HepG2 (cell line): Measurements from ENCODE around the gene HFM1. TPM values are rescaled to one million over a fixed set of nuclear protein-coding genes. Genes with fewer than 3 reads are reported as not detected.
"Not testable (repeated sequence)": the region's sequence is repeated elsewhere in the genome, so short reads cannot be mapped to it uniquely, and the experiment has no call there.

Experiments
- ATAC-seq: fragments of 200-7000 bp; cut with Tn5 transposase; 3 replicates; pipeline ENCODE4 v1.9.1; 2020; ENCODE audit warnings: mild to moderate bottlenecking, moderate library complexity
- BruUV-seq: library from RNA; stranded (reverse); fragments of 400-500 nt; replicated peaks from 2 replicates; lab custom pipeline; 2021; lab: Mats Ljungman, UMichigan
- CTCF ChIA-PET: fragments of 300-600 bp; formaldehyde crosslinking; extraction: SDS; loops from one replicate; lab custom pipeline; 2021; ENCODE audit warnings: low total read pairs, inconsistent platforms, low intra/inter-chr PET ratio; lab: Yijun Ruan, JAX
- POLR2A ChIA-PET: fragments of 350-600 bp; sonication (Branson Sonifier 250); formaldehyde crosslinking; loops from one replicate; lab custom pipeline; 2020; ENCODE audit warnings: antibody characterized with exemption, inconsistent platforms; lab: Yijun Ruan, JAX
- DNase-seq: peaks from one replicate; pipeline ENCODE4 v3.0.0-alpha.2; 2015; ENCODE audit warnings: low spot score
- FAIRE-seq: peaks from 3 replicates; lab custom pipeline; 2011; peaks lifted over from hg19 to GRCh38; lab: Jason Lieb, UNC
- H2AFZ ChIP-seq: one replicate; pipeline ENCODE4 v1.6.1; 2011; ENCODE audit warnings: low read length, inconsistent platforms
- H3K27ac ChIP-seq: fragments of 300-600 bp; 3 replicates; pipeline ENCODE4 v1.8.0; 2011; ENCODE audit warnings: mixed run types, mild to moderate bottlenecking, mixed read lengths, low read length, inconsistent platforms; ENCODE audit not compliant: insufficient read depth; ENCODE audit errors: extremely low read length
- H3K27me3 ChIP-seq, 2 experiments: fragments of 200-600 bp in 1 of 2; 2 replicates in 1 of 2; 3 replicates in 1 of 2; pipeline versions ENCODE4 v1.6.0 to v1.8.0; 2011; ENCODE audit warnings: low read length in 2 of 2, mild to moderate bottlenecking in 2 of 2, moderate library complexity in 2 of 2, inconsistent platforms in 1 of 2; ENCODE audit not compliant: insufficient read depth in 2 of 2, control insufficient read depth in 1 of 2
- H3K36me3 ChIP-seq, 2 experiments: fragments of 200-600 bp in 1 of 2; replicated peaks in 1 of 2; 2 replicates in 1 of 2; 3 replicates in 1 of 2; pipeline versions ENCODE4 v1.5.1 to v1.8.0; 2011; ENCODE audit warnings: low read length in 2 of 2, inconsistent platforms in 1 of 2; ENCODE audit not compliant: insufficient read depth in 2 of 2, control insufficient read depth in 1 of 2
- H3K4me1 ChIP-seq: 2 replicates; pipeline ENCODE4 v1.5.1; 2012; ENCODE audit warnings: low read length, inconsistent platforms; ENCODE audit not compliant: insufficient read depth
- H3K4me2 ChIP-seq: 2 replicates; pipeline ENCODE4 v1.6.0; 2011; ENCODE audit warnings: low read depth, low read length, inconsistent platforms
- H3K4me3 ChIP-seq, 3 experiments: fragments of 200-600 bp in 1 of 3; sonication (generic), shearing (Covaris generic) in 1 of 3; replicated peaks in 1 of 3; 2 replicates each; pipeline ENCODE4 v1.5.1; 2011 to 2016; ENCODE audit warnings: low read length in 3 of 3, inconsistent platforms in 2 of 3, low read depth in 2 of 3, mild to moderate bottlenecking in 2 of 3, control low read depth in 1 of 3, mixed read lengths in 1 of 3; ENCODE audit not compliant: insufficient read depth in 1 of 3
- H3K79me2 ChIP-seq: one replicate; pipeline ENCODE4 v1.6.1; 2011; ENCODE audit warnings: low read length, inconsistent platforms; ENCODE audit not compliant: insufficient read depth
- H3K9ac ChIP-seq: 2 replicates; pipeline ENCODE4 v1.6.0; 2011; ENCODE audit warnings: mild to moderate bottlenecking, low read depth, low read length, inconsistent platforms; ENCODE audit not compliant: insufficient read depth
- H3K9me3 ChIP-seq: 2 replicates; pipeline ENCODE4 v1.5.1; 2012; ENCODE audit warnings: mild to moderate bottlenecking, low read length
- H4K20me1 ChIP-seq: 2 replicates; pipeline ENCODE4 v1.6.0; 2011; ENCODE audit warnings: inconsistent platforms, mild to moderate bottlenecking, low read length, moderate library complexity; ENCODE audit not compliant: insufficient read depth
- ASH2L ChIP-seq: fragments of 300-600, 200-600 bp; sonication (generic); IDR thresholded peaks from 2 replicates; pipeline ENCODE4 v1.7.0; 2017; ENCODE audit warnings: low read depth, mild to moderate bottlenecking, moderate library complexity, mixed read lengths, low read length; ENCODE audit not compliant: insufficient read length
- HNF4A ChIP-seq: sonication (generic); formaldehyde crosslinking; IDR thresholded peaks from 2 replicates; pipeline ENCODE4 v1.4.0; 2020; ENCODE audit warnings: missing genetic modification reagents
- TP53 ChIP-seq: sonication (generic); formaldehyde crosslinking; conservative IDR thresholded peaks from 2 replicates; pipeline ENCODE4 v1.4.0; 2020; ENCODE audit warnings: missing genetic modification reagents
- WGBS: methylation state at CpG from one replicate; pipeline ENCODE4 v1.1.6; 2017; ENCODE audit warnings: low lambda C conversion rate; 5-methylcytosine and 5-hydroxymethylcytosine counted together
- in situ Hi-C: cut with HindIII; loops from 2 replicates; pipeline ENCODE4 v1.10.0; 2017; ENCODE audit warnings: low pct_unique_long_range_greater_than_20kb; ENCODE audit not compliant: extremely low pct_ligation_motif_present
- intact Hi-C: fragments of 100-400 bp; cut with micrococcal nuclease; formaldehyde crosslinking; loops from one replicate; pipeline ENCODE4 v1.10.0; 2022; ENCODE audit not compliant: unreplicated experiment
- polyA plus RNA-seq, 8 experiments: library from polyadenylated mRNA; depleted of rRNA in 3 of 8; stranded (reverse) in 7 of 8; unstranded in 1 of 8; fragments of >200 nt; fragmentation: Illumina TruSeq in 4 of 8; extraction: Trizol in 4 of 8; gene quantifications; 2 replicates each; pipeline versions ENCODE4 v1.2.1 to v1.2.3, GENCODE V29; 2011 to 2016; ENCODE audit warnings: low read depth in 4 of 8, missing spikeins in 1 of 8, mixed read lengths in 1 of 8; ENCODE audit not compliant: insufficient read depth in 1 of 8
- total RNA-seq, 5 experiments: library from RNA; depleted of rRNA; stranded (reverse); fragments of >200 nt; fragmentation: Illumina TruSeq; extraction: Trizol; gene quantifications; 2 replicates each; pipeline ENCODE4 v1.2.3, GENCODE V29; 2016; ENCODE audit warnings: low read depth in 1 of 5

Gene HFM1
- total and polyA plus RNA-seq, 2 of the 13 experiments (the other 11 are each of a cell fraction or from before 2014, with no cell fraction given): 0.29 to 1.4 TPM

DNA sequence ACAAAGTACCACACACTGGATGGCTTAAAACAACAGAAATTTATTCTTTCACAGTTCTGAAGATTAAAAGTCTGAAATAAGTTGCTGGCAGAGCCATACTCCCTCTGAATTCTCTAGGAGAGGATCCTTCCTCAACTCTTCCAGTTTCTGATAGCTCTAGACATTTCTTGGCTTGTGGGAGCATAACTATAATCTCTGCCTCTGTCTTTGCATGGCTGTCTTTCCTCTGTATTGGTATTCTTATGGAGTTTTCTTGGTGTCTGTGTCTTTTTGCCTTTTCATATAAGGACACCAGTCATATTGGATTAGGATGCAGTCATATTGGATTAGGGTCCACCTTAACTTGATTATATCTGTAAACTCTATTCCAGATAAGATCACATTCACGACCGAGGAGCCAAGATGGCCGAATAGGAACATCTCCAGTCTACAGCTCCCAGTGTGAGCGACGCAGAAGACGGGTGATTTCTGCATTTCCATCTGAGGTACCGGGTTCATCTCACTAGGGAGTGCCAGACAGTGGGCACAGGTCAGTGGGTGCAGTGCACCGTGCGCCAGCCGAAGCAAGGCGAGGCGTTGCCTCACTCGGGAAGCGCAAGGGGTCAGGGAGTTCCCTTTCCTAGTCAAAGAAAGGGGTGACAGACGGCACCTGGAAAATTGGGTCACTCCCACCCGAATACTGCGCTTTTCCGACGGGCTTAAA lies 118.2 kb downstream of the HFM1 start:
- ATAC-seq, H3K4me1 ChIP-seq, CTCF ChIA-PET, H3K4me3 ChIP-seq, H3K9ac ChIP-seq, DNase-seq, H2AFZ ChIP-seq, POLR2A ChIA-PET, H3K27ac ChIP-seq, H3K4me2 ChIP-seq, H3K27me3 ChIP-seq, H3K9me3 ChIP-seq, H3K36me3 ChIP-seq, BruUV-seq, intact Hi-C loops, in situ Hi-C loops, H3K79me2 ChIP-seq, FAIRE-seq, H4K20me1 ChIP-seq: not testable (repeated sequence)
- 90% methylated on average over 14 of the region's 19 CpGs for WGBS

DNA sequence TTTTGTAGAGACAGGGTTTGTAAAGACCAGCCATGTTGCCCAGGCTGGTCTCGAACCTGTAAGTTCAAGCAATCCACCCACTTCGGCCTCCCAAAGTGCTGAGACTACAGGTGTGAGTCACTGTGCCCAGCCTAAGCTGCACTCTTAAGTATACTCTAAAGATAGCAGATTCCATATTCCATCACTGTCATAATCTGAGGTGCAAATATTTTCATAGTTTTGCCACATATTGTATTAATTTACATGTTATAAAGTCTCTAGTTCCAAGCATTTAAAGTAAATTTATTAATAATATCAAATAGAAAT lies 121.3 kb downstream of the HFM1 start:
- in situ Hi-C loops: loop anchor here (5.0 kb wide), 1 partner anchor 119 kb away; the partner anchor contains the start of gene HFM1
- no peak for TF ChIP-seq ASH2L
- no peak for TF ChIP-seq TP53 (CRISPR knock-in tag)
- no peak for TF ChIP-seq HNF4A (CRISPR knock-in tag)
- WGBS: 95% methylated on average over 2 of the region's 2 CpGs

More for the DNA sequence above, 121.3 kb downstream of the HFM1 start:
- H3K27me3 ChIP-seq: no peaks in the 10 kb centered on the region
- no peak overlapping the region for H3K4me2 ChIP-seq
- CTCF ChIA-PET: interaction anchor here (1.7 kb wide), 1 partner anchor 118 kb away, joined by 7 read pairs; no protein-coding TSS in a partner anchor
- H3K9me3 ChIP-seq: no peaks in the 10 kb centered on the region
- H3K27ac ChIP-seq: no peak overlapping the region
- H3K36me3 ChIP-seq: no peaks in the 10 kb centered on the region
- H3K4me1 ChIP-seq: no peaks in the 10 kb centered on the region
- no peak overlapping the region for H3K4me3 ChIP-seq
- ATAC-seq (no peak), DNase-seq (no peak), FAIRE-seq (no peak)
- no peak overlapping the region for H3K9ac ChIP-seq
- no peak overlapping the region for H2AFZ ChIP-seq
- H3K79me2 ChIP-seq: no peaks in the 10 kb centered on the region
- POLR2A ChIA-PET: no interaction called here
- H4K20me1 ChIP-seq: no peaks in the 10 kb centered on the region
- BruUV-seq: no TSS peak
- intact Hi-C loops: no loop called here
